SK-N-SH treated with all-trans-retinoic acid at 6 μM for 48 hours (cell line): ENCODE measurements around the gene GRIN1.

Experiments
- ATAC-seq: fragments of 200-7000 bp; cut with Tn5 transposase; 3 replicates; pipeline ENCODE4 v1.9.1; 2020; ENCODE audit warnings: mild to moderate bottlenecking, moderate library complexity
- ARNTL ChIP-seq: fragments of 450-650 bp; formaldehyde crosslinking; IDR thresholded peaks from 2 replicates; pipeline ENCODE4 v1.5.0; 2020; ENCODE audit warnings: low read depth, mild to moderate bottlenecking, moderate library complexity, borderline replicate concordance
- BACH2 ChIP-seq: fragments of 250-450 bp; sonication (Bioruptor Pico); IDR thresholded peaks from 2 replicates; pipeline ENCODE4 v1.9.0; 2021; ENCODE audit warnings: mild to moderate bottlenecking, borderline replicate concordance
- ESRRG ChIP-seq: fragments of 250-450 bp; sonication (Bioruptor Pico); IDR thresholded peaks from 2 replicates; pipeline ENCODE4 v1.6.1; 2021; ENCODE audit warnings: mild to moderate bottlenecking
- GLIS3 ChIP-seq: fragments of 250-450 bp; sonication (Bioruptor Pico); IDR thresholded peaks from 2 replicates; pipeline ENCODE4 v1.5.0; 2020; ENCODE audit warnings: mild to moderate bottlenecking, moderate library complexity
- ISL1 ChIP-seq: fragments of 250-450 bp; sonication (Bioruptor Pico); IDR thresholded peaks from 2 replicates; pipeline ENCODE4 v2.1.2; 2022; ENCODE audit warnings: mild to moderate bottlenecking, moderate library complexity
- OSR1 ChIP-seq: fragments of 250-450 bp; sonication (Bioruptor Pico); IDR thresholded peaks from 2 replicates; pipeline ENCODE4 v1.8.0; 2022; ENCODE audit warnings: moderate library complexity, mild to moderate bottlenecking, inconsistent platforms
- PPARA ChIP-seq: fragments of 250-450 bp; sonication (Bioruptor Pico); IDR thresholded peaks from 2 replicates; pipeline ENCODE4 v1.5.0; 2020; ENCODE audit warnings: mild to moderate bottlenecking, borderline replicate concordance
- RARB ChIP-seq: fragments of 250-450 bp; sonication (Bioruptor Pico); IDR thresholded peaks from 2 replicates; pipeline ENCODE4 v1.8.0; 2021; ENCODE audit warnings: mild to moderate bottlenecking, moderate library complexity
- SNAI2 ChIP-seq: fragments of 250-450 bp; sonication (Bioruptor Pico); IDR thresholded peaks from 2 replicates; pipeline ENCODE4 v1.5.0; 2020; ENCODE audit warnings: mild to moderate bottlenecking, moderate library complexity
- TCF4 ChIP-seq: fragments of 250-450 bp; sonication (Bioruptor Pico); IDR thresholded peaks from 2 replicates; pipeline ENCODE4 v1.8.0; 2021; ENCODE audit warnings: mild to moderate bottlenecking, moderate library complexity, borderline replicate concordance
- ZC3H10 ChIP-seq: fragments of 250-450 bp; sonication (Bioruptor Pico); IDR thresholded peaks from 2 replicates; pipeline ENCODE4 v1.5.1; 2021; ENCODE audit warnings: mild to moderate bottlenecking, moderate library complexity
- ZFP3 ChIP-seq: fragments of 250-450 bp; sonication (Bioruptor Pico); IDR thresholded peaks from 2 replicates; pipeline ENCODE4 v1.5.0; 2020; ENCODE audit warnings: mild to moderate bottlenecking, moderate library complexity
- ZFP30 ChIP-seq: fragments of 450-650 bp; formaldehyde crosslinking; IDR thresholded peaks from 2 replicates; pipeline ENCODE4 v1.5.0; 2022; ENCODE audit warnings: mild to moderate bottlenecking, moderate library complexity
- ZNF565 ChIP-seq: fragments of 450-650 bp; formaldehyde crosslinking; conservative IDR thresholded peaks from 2 replicates; pipeline ENCODE4 v1.5.0; 2020; ENCODE audit warnings: low read depth, mild to moderate bottlenecking, moderate library complexity
- ZNF70 ChIP-seq: fragments of 450-650 bp; formaldehyde crosslinking; IDR thresholded peaks from 2 replicates; pipeline ENCODE4 v1.5.0; 2020; ENCODE audit warnings: mild to moderate bottlenecking, moderate library complexity
- ZNF8 ChIP-seq: fragments of 450-650 bp; formaldehyde crosslinking; IDR thresholded peaks from 2 replicates; pipeline ENCODE4 v1.5.0; 2020; ENCODE audit warnings: mild to moderate bottlenecking, moderate library complexity
- TF ChIP-seq, protein P1 (sequence below): fragments of 250-450 bp; sonication (Bioruptor Pico); IDR thresholded peaks from 2 replicates; pipeline ENCODE4 v1.5.0; 2020; ENCODE audit warnings: mild to moderate bottlenecking, moderate library complexity
- TF ChIP-seq, protein P2 (sequence below): fragments of 250-450 bp; sonication (Bioruptor Pico); IDR thresholded peaks from 2 replicates; pipeline ENCODE4 v1.8.0; 2020; ENCODE audit warnings: mild to moderate bottlenecking, moderate library complexity, borderline replicate concordance
- TF ChIP-seq, protein P3 (sequence below): fragments of 250-450 bp; sonication (Bioruptor Pico); IDR thresholded peaks from 2 replicates; pipeline ENCODE4 v1.5.1; 2021; ENCODE audit warnings: mild to moderate bottlenecking, moderate library complexity
- TF ChIP-seq, protein P4 (sequence below): fragments of 250-450 bp; sonication (Bioruptor Pico); IDR thresholded peaks from 2 replicates; pipeline ENCODE4 v1.5.1; 2020; ENCODE audit warnings: low read depth, mild to moderate bottlenecking, moderate library complexity

The GRIN1 gene

DNA sequence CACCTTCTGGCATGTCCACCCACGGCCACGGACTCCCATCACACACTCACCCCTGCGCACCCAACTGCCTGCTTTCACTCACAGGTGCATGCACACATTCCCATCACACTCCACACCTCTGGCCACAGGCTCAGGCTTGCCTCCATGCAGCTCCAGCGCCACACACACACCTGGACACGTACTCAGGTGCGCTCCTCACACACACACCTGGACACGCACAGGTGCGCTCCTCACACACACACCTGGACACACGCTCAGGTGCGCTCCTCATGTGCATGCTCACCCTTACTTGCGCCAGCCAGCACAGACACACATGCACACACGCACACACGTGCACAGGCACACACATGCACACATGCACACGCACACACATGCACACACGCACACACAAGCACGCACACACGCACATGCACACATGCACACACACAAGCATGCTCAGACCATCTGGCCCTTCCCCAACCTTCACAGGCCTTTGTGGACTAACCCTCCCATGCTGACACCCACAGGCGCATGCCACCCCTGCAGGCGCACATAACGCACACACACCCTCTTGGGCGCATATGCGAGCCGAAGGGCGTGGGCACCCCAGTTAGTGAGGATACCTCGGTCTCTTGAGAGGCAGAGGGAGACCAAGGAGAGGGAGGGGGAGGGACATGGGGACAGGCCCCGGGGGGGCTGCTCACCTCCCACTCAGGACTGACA, 8.3 kb downstream of the GRIN1 start (continued):
- TF ChIP-seq, protein P1, sequence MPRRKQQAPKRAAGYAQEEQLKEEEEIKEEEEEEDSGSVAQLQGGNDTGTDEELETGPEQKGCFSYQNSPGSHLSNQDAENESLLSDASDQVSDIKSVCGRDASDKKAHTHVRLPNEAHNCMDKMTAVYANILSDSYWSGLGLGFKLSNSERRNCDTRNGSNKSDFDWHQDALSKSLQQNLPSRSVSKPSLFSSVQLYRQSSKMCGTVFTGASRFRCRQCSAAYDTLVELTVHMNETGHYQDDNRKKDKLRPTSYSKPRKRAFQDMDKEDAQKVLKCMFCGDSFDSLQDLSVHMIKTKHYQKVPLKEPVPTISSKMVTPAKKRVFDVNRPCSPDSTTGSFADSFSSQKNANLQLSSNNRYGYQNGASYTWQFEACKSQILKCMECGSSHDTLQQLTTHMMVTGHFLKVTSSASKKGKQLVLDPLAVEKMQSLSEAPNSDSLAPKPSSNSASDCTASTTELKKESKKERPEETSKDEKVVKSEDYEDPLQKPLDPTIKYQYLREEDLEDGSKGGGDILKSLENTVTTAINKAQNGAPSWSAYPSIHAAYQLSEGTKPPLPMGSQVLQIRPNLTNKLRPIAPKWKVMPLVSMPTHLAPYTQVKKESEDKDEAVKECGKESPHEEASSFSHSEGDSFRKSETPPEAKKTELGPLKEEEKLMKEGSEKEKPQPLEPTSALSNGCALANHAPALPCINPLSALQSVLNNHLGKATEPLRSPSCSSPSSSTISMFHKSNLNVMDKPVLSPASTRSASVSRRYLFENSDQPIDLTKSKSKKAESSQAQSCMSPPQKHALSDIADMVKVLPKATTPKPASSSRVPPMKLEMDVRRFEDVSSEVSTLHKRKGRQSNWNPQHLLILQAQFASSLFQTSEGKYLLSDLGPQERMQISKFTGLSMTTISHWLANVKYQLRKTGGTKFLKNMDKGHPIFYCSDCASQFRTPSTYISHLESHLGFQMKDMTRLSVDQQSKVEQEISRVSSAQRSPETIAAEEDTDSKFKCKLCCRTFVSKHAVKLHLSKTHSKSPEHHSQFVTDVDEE (CRISPR knock-in tag) = no peak
- TF ChIP-seq GLIS3 = no peak
- no peak for TF ChIP-seq SNAI2 (CRISPR knock-in tag)
- TF ChIP-seq ZFP3 (CRISPR knock-in tag) = no peak
- no peak for TF ChIP-seq PPARA (CRISPR knock-in tag)
- TF ChIP-seq TCF4 (CRISPR knock-in tag) = no peak
- TF ChIP-seq OSR1 (CRISPR knock-in tag) = no peak
- TF ChIP-seq ZNF70 = no peak

DNA sequence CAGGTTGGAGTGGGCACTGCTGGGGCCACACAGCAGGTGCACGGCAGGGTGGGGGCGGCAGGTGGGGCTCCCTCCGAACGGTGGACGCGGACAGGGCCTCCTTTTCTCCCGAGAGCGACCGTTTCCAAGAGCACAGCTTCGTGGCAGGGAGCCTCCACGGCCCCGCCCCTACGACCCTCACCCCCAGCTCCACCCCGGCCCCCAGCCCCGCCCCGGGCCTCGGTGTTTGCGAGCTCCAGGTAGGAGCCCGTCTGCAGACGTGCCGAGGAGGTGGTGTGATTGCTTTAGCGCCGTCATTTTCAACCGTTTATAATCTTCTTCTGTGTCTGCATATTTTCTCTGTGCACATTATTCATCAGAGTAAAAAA, 8.8 kb downstream of the GRIN1 start:
- no peak for ATAC-seq
- TF ChIP-seq SNAI2 (CRISPR knock-in tag) = no peak
- TF ChIP-seq RARB (CRISPR knock-in tag) = no peak
- no peak for TF ChIP-seq GLIS3
- no peak for TF ChIP-seq ZFP30 (CRISPR knock-in tag)
- TF ChIP-seq, protein P2, sequence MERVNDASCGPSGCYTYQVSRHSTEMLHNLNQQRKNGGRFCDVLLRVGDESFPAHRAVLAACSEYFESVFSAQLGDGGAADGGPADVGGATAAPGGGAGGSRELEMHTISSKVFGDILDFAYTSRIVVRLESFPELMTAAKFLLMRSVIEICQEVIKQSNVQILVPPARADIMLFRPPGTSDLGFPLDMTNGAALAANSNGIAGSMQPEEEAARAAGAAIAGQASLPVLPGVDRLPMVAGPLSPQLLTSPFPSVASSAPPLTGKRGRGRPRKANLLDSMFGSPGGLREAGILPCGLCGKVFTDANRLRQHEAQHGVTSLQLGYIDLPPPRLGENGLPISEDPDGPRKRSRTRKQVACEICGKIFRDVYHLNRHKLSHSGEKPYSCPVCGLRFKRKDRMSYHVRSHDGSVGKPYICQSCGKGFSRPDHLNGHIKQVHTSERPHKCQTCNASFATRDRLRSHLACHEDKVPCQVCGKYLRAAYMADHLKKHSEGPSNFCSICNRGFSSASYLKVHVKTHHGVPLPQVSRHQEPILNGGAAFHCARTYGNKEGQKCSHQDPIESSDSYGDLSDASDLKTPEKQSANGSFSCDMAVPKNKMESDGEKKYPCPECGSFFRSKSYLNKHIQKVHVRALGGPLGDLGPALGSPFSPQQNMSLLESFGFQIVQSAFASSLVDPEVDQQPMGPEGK (CRISPR knock-in tag) = no peak
- no peak for TF ChIP-seq PPARA (CRISPR knock-in tag)
- TF ChIP-seq BACH2 = no peak
- no peak for TF ChIP-seq ZFP3 (CRISPR knock-in tag)
- TF ChIP-seq ISL1 (CRISPR knock-in tag) = no peak
- TF ChIP-seq ZNF8 (CRISPR knock-in tag) = no peak
- TF ChIP-seq, protein P3, sequence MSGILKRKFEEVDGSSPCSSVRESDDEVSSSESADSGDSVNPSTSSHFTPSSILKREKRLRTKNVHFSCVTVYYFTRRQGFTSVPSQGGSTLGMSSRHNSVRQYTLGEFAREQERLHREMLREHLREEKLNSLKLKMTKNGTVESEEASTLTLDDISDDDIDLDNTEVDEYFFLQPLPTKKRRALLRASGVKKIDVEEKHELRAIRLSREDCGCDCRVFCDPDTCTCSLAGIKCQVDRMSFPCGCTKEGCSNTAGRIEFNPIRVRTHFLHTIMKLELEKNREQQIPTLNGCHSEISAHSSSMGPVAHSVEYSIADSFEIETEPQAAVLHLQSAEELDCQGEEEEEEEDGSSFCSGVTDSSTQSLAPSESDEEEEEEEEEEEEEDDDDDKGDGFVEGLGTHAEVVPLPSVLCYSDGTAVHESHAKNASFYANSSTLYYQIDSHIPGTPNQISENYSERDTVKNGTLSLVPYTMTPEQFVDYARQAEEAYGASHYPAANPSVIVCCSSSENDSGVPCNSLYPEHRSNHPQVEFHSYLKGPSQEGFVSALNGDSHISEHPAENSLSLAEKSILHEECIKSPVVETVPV (CRISPR knock-in tag) = no peak
- no peak for TF ChIP-seq ZC3H10 (CRISPR knock-in tag)

DNA sequence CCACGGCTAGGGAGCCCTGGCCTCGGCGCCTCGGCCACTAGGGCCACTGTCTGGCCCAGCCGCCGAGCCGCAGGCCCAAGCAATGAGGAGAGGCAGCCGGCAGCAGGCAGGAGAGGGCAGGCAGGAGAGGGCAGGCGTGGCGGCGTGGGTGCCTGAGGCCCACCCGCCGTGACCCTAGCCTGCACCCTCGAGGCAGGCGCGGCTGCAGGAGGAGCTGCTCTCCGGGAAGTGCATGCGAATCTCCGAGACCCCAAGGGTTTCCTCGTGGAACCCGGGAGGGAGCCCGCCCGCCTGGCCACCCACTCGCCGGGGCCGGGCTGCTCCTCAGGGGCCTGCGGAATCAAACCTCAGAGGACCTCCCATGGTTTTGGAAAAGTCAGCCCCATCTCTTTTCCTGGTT, 9.3 kb downstream of the GRIN1 start:
- no peak for TF ChIP-seq ARNTL (CRISPR knock-in tag)
- TF ChIP-seq ZNF70 = no peak
- TF ChIP-seq, protein P1 (CRISPR knock-in tag) = no peak
- TF ChIP-seq, protein P4, sequence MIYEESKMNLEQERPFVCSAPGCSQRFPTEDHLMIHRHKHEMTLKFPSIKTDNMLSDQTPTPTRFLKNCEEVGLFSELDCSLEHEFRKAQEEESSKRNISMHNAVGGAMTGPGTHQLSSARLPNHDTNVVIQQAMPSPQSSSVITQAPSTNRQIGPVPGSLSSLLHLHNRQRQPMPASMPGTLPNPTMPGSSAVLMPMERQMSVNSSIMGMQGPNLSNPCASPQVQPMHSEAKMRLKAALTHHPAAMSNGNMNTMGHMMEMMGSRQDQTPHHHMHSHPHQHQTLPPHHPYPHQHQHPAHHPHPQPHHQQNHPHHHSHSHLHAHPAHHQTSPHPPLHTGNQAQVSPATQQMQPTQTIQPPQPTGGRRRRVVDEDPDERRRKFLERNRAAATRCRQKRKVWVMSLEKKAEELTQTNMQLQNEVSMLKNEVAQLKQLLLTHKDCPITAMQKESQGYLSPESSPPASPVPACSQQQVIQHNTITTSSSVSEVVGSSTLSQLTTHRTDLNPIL (CRISPR knock-in tag) = no peak
- TF ChIP-seq PPARA (CRISPR knock-in tag) = no peak
- TF ChIP-seq, protein P3 (CRISPR knock-in tag) = no peak
- no peak for TF ChIP-seq SNAI2 (CRISPR knock-in tag)
- no peak for TF ChIP-seq ESRRG (CRISPR knock-in tag)
- TF ChIP-seq ZNF565 = no peak
- no peak for TF ChIP-seq ISL1 (CRISPR knock-in tag)
- TF ChIP-seq, protein P2 (CRISPR knock-in tag) = no peak
- no peak for TF ChIP-seq ZFP3 (CRISPR knock-in tag)
- no peak for TF ChIP-seq ZC3H10 (CRISPR knock-in tag)
- no peak for TF ChIP-seq RARB (CRISPR knock-in tag)

More for the DNA sequence above, 9.3 kb downstream of the GRIN1 start:
- ATAC-seq = no peak
